ENCODE measurements around the gene TAF6L.
"Not testable (repeated sequence)": the region's sequence is repeated elsewhere in the genome, so short reads cannot be mapped to it uniquely, and the experiment has no call there.

Gene TAF6L

DNA sequence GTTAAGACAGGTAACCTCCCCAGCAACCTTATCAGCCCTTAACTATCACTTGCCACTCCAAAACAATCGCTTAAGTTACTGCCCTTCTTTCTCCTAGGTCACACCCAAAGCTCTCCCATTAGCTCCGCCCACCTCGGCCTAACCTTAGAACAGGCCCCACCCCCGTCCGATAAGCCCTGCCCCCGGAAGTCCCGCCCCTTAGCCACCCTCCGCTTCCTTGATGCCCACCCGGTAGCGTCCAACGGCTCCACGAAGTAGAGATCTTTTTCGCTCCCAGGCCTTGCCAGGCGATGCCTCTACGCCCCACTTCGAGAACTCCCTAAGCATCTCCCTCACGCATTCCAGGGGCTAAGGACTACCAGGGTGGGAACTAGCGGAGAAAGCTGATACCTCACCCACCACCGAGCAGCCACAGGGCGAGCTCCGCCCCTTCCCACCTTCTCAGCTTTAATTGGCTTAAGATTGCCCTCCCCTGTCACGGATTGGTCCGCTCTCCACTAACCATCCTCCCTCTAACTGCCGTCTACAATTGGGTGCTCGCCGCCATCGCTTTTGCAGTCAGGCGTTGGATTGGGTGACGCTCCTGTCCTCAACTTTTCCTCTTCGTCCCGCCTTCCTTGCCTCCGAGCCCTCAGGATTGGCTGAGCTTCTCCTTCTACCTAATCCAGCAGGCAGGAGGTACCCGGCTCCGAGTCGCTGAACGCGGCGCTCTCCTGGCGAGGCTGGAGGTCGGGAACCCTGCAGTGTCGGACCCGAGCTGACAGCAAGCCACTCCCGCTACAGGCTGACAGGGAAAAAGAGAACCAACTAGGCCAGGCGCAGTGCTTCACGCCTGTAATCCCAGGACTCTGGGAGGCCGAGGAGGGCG is 17.2 kb upstream of the TAF6L start, which contains the start of gene ZBTB3:
Gene ZBTB3 (minus strand): TSS at position 425 of the 868 bp plus-strand sequence. CDS start 496 bp downstream, outside the sequence.
- peaks cover 0 to 2% of the 10 kb centered on the region in 2 experiments for H3K36me3 ChIP-seq (ENCODE audit: control insufficient read depth in 1 of 2, insufficient read depth in 2 of 2, low read length in 2 of 2)
- H2BK5ac ChIP-seq (ENCODE audit: low read depth, low read length, poor library complexity): peak within 1 kb of the TSS; percentile 45
- no peak within 1 kb of the TSS for H3K23ac ChIP-seq (ENCODE audit: low read length)
- H2BK120ac ChIP-seq (ENCODE audit: insufficient read depth, low read length, poor library complexity): peak within 1 kb of the TSS; percentile 54
- H3K79me1 ChIP-seq (ENCODE audit: low read length): peaks cover 11% of the 10 kb centered on the region
- peak within 1 kb of the TSS; percentile 87 for H3K4me3 ChIP-seq (ENCODE audit: low read depth, low read length)
- H3K79me2 ChIP-seq (ENCODE audit: control insufficient read depth, insufficient read depth, low read length, poor library complexity): peaks cover 5% of the 10 kb centered on the region
- H2AFZ ChIP-seq (ENCODE audit: insufficient read depth, low read length, poor library complexity): peak within 1 kb of the TSS; percentile 90
- H3K14ac ChIP-seq (ENCODE audit: low read length): peak within 1 kb of the TSS; percentile 83
- peak within 1 kb of the TSS; percentile 77 for H3K27ac ChIP-seq (ENCODE audit: low read depth, low read length)
- DNase-seq: peak; percentile 98 to 99
- H3K4me1 ChIP-seq (ENCODE audit: control insufficient read depth in 1 of 2, insufficient read depth in 2 of 2, low read length in 2 of 2): peaks cover 12 to 18% of the 10 kb centered on the region in 2 experiments
- peak within 1 kb of the TSS; percentile 83 for H3K4me2 ChIP-seq (ENCODE audit: low read length)
- peak within 1 kb of the TSS; percentile 92 for H4K12ac ChIP-seq (ENCODE audit: low read depth, low read length)
- WGBS (ENCODE audit: extremely low coverage, insufficient coverage, insufficient read length): no CpG with 5 or more reads among the region's 47 CpGs
- H3K27me3 ChIP-seq (ENCODE audit: insufficient read depth, low read length): no peaks in the 10 kb centered on the region
- H2AK5ac ChIP-seq (ENCODE audit: low read length): peak within 1 kb of the TSS; percentile 70
- peak within 1 kb of the TSS; percentile 94 for H4K8ac ChIP-seq (ENCODE audit: low read depth, low read length)
- H2BK12ac ChIP-seq (ENCODE audit: low read length): peak within 1 kb of the TSS; percentile 23
- H3K18ac ChIP-seq (ENCODE audit: low read length): peak within 1 kb of the TSS; percentile 55
- peak within 1 kb of the TSS; percentile 73 for H3K4ac ChIP-seq (ENCODE audit: low read depth, low read length)
- peak within 1 kb of the TSS; percentile 85 for H4K91ac ChIP-seq (ENCODE audit: low read depth, low read length)
- H3K9me3 ChIP-seq (ENCODE audit: insufficient read depth, low read depth, low read length): no peaks in the 10 kb centered on the region
- H3K9ac ChIP-seq (ENCODE audit: low read length): peak within 1 kb of the TSS; percentile 77

DNA sequence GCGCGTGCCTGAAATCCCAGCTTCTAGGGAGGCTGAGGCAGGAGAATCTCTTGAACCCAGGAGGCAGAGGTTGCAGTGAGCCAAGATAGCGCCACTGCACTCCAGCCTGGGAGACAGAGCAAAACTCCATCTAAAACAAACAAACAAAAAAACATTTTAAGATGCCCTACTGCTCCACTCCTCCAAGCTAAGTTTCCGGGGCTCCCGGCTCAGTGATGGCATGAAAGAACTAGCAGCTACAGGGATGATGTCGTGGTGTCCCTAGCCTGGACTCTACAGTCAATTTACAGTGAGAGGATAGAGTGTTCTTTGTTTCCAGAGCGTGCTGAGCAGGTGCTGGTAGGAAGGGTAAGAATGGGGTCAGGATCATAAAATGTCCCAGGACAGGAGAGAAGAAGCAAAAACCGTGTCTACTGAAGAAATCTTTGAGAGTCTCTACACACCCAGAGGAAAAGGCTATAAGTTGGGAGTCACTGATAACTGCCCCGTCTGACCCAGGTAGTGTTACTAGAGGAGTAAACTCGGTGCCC is 16.0 kb upstream of the TAF6L start:
- no CpG with 5 or more reads among the region's 10 CpGs for WGBS (ENCODE audit: extremely low coverage, insufficient coverage, insufficient read length)
- H4K91ac ChIP-seq (ENCODE audit: low read depth, low read length): no peak overlapping the region
- DNase-seq: no peak
- H3K4ac ChIP-seq (ENCODE audit: low read depth, low read length): no peak overlapping the region
- peaks cover 11% of the 10 kb centered on the region for H3K79me1 ChIP-seq (ENCODE audit: low read length)
- H2BK12ac ChIP-seq (ENCODE audit: low read length): no peak overlapping the region
- H3K36me3 ChIP-seq (ENCODE audit: control insufficient read depth in 1 of 2, insufficient read depth in 2 of 2, low read length in 2 of 2): peaks cover 0 to 2% of the 10 kb centered on the region in 2 experiments
- H4K12ac ChIP-seq (ENCODE audit: low read depth, low read length): no peak overlapping the region
- peaks cover 5% of the 10 kb centered on the region for H3K79me2 ChIP-seq (ENCODE audit: control insufficient read depth, insufficient read depth, low read length, poor library complexity)
- H3K9me3 ChIP-seq (ENCODE audit: insufficient read depth, low read depth, low read length): no peaks in the 10 kb centered on the region
- no peak overlapping the region for H3K14ac ChIP-seq (ENCODE audit: low read length)
- H3K23ac ChIP-seq (ENCODE audit: low read length): no peak overlapping the region
- H2AFZ ChIP-seq (ENCODE audit: insufficient read depth, low read length, poor library complexity): no peak overlapping the region
- no peak overlapping the region for H3K18ac ChIP-seq (ENCODE audit: low read length)
- H3K4me3 ChIP-seq (ENCODE audit: low read depth, low read length): no peak overlapping the region
- no peak overlapping the region for H2BK5ac ChIP-seq (ENCODE audit: low read depth, low read length, poor library complexity)
- H3K9ac ChIP-seq (ENCODE audit: low read length): no peak overlapping the region
- H3K27me3 ChIP-seq (ENCODE audit: insufficient read depth, low read length): no peaks in the 10 kb centered on the region
- no peak overlapping the region for H3K27ac ChIP-seq (ENCODE audit: low read depth, low read length)
- H3K4me1 ChIP-seq (ENCODE audit: control insufficient read depth in 1 of 2, insufficient read depth in 2 of 2, low read length in 2 of 2): peaks cover 12 to 18% of the 10 kb centered on the region in 2 experiments
- H4K8ac ChIP-seq (ENCODE audit: low read depth, low read length): no peak overlapping the region
- H2BK120ac ChIP-seq (ENCODE audit: insufficient read depth, low read length, poor library complexity): no peak overlapping the region
- H3K4me2 ChIP-seq (ENCODE audit: low read length): no peak overlapping the region
- H2AK5ac ChIP-seq (ENCODE audit: low read length): no peak overlapping the region

DNA sequence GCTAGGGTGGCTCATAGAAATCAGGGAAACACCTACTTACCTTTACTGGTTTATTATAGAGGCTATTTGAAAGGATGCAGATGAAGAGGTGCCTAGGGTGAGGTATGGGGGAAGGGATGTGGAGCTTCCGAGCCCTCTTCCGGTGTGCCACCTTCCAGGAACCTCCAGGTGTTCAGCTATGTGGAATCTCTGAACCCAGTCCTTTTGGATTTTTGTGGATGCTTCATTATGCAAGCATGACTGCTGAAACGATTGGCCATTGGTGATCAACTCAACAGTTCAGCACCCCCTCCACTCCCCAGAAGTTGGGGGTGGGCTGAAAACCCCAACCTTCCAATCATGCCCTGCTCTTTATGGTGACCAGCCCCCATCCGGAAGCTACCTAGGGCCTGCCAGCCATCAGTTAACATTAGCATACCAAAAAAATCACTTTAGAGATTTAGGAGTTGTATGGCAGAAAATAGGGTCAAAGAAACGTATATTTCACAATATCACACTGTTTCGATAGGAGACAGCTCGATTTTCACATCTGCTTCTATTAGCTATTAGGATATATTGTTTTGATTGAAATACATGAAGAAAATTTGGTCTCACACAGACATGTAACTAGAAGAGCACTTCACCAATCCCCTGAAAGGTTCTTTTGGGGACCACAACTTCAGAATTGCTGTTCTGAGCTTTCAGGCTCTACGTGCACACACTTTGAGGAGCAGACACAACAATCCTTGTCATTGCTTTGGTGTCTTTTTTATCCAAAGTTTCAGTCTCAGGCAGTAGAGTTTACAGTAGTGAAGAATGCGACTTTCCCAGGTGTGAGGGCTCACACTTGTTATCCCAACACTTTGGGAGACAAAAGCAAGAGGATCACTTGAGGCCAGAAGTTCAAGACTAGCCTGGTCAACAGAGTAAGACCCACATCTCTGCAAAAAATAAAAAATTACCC is 13.1 kb upstream of the TAF6L start:
- peaks cover 11 to 17% of the 10 kb centered on the region in 2 experiments for H3K4me1 ChIP-seq (ENCODE audit: control insufficient read depth in 1 of 2, insufficient read depth in 2 of 2, low read length in 2 of 2)
- peaks cover 16% of the 10 kb centered on the region for H3K79me1 ChIP-seq (ENCODE audit: low read length)
- no peak overlapping the region for H3K9ac ChIP-seq (ENCODE audit: low read length)
- H3K23ac ChIP-seq (ENCODE audit: low read length): no peak overlapping the region
- no peak overlapping the region for H2BK5ac ChIP-seq (ENCODE audit: low read depth, low read length, poor library complexity)
- DNase-seq: no peak
- no peak overlapping the region for H4K91ac ChIP-seq (ENCODE audit: low read depth, low read length)
- H3K27ac ChIP-seq (ENCODE audit: low read depth, low read length): no peak overlapping the region
- no peak overlapping the region for H2BK12ac ChIP-seq (ENCODE audit: low read length)
- peak overlapping the region; percentile 1 for H3K4me2 ChIP-seq (ENCODE audit: low read length)
- no peaks in the 10 kb centered on the region for H3K27me3 ChIP-seq (ENCODE audit: insufficient read depth, low read length)
- no peaks in the 10 kb centered on the region for H3K36me3 ChIP-seq (ENCODE audit: control insufficient read depth in 1 of 2, insufficient read depth in 2 of 2, low read length in 2 of 2)
- peaks cover 12% of the 10 kb centered on the region for H3K79me2 ChIP-seq (ENCODE audit: control insufficient read depth, insufficient read depth, low read length, poor library complexity)
- no peak overlapping the region for H3K18ac ChIP-seq (ENCODE audit: low read length)
- H3K14ac ChIP-seq (ENCODE audit: low read length): no peak overlapping the region
- WGBS (ENCODE audit: extremely low coverage, insufficient coverage, insufficient read length): no CpG with 5 or more reads among the region's 9 CpGs
- no peak overlapping the region for H2BK120ac ChIP-seq (ENCODE audit: insufficient read depth, low read length, poor library complexity)
- peak overlapping the region; percentile 43 for H4K8ac ChIP-seq (ENCODE audit: low read depth, low read length)
- H4K12ac ChIP-seq (ENCODE audit: low read depth, low read length): no peak overlapping the region
- no peak overlapping the region for H3K4ac ChIP-seq (ENCODE audit: low read depth, low read length)
- H3K4me3 ChIP-seq (ENCODE audit: low read depth, low read length): no peak overlapping the region
- no peak overlapping the region for H2AK5ac ChIP-seq (ENCODE audit: low read length)
- H3K9me3 ChIP-seq (ENCODE audit: insufficient read depth, low read depth, low read length): no peaks in the 10 kb centered on the region
- H2AFZ ChIP-seq (ENCODE audit: insufficient read depth, low read length, poor library complexity): no peak overlapping the region

DNA sequence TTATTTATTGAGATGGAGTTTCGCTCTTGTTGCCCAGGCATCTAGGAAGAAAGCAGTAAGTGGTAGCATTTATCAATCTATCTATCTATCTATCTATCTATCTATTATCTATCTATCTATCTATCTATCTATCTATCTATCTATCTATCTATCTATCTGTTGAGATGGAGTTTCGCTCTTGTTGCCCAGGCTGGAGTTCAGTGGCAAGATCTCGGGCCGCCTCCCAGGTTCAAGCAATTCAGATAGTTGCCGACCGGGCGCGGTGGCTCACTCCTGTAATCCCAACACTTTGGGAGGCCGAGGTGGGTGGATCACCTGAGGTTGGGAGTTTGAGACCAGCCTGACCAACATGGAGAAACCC is 10.3 kb upstream of the TAF6L start:
- H3K79me1 ChIP-seq (ENCODE audit: low read length); H3K9ac ChIP-seq (ENCODE audit: low read length); H3K4me1 ChIP-seq (ENCODE audit: control insufficient read depth in 1 of 2, insufficient read depth in 2 of 2, low read length in 2 of 2); H3K27me3 ChIP-seq (ENCODE audit: insufficient read depth, low read length); H3K36me3 ChIP-seq (ENCODE audit: control insufficient read depth in 1 of 2, insufficient read depth in 2 of 2, low read length in 2 of 2); H3K4me2 ChIP-seq (ENCODE audit: low read length); H2BK120ac ChIP-seq (ENCODE audit: insufficient read depth, low read length, poor library complexity); H3K4ac ChIP-seq (ENCODE audit: low read depth, low read length); H3K4me3 ChIP-seq (ENCODE audit: low read depth, low read length); H3K79me2 ChIP-seq (ENCODE audit: control insufficient read depth, insufficient read depth, low read length, poor library complexity); H3K27ac ChIP-seq (ENCODE audit: low read depth, low read length); H2BK5ac ChIP-seq (ENCODE audit: low read depth, low read length, poor library complexity); H2BK12ac ChIP-seq (ENCODE audit: low read length); H2AK5ac ChIP-seq (ENCODE audit: low read length); H3K9me3 ChIP-seq (ENCODE audit: insufficient read depth, low read depth, low read length); H3K14ac ChIP-seq (ENCODE audit: low read length); H3K18ac ChIP-seq (ENCODE audit: low read length); H2AFZ ChIP-seq (ENCODE audit: insufficient read depth, low read length, poor library complexity); H3K23ac ChIP-seq (ENCODE audit: low read length); H4K12ac ChIP-seq (ENCODE audit: low read depth, low read length): not testable (repeated sequence)
- H4K8ac ChIP-seq (ENCODE audit: low read depth, low read length): peak overlapping the region; percentile 39
- no CpG with 5 or more reads among the region's 9 CpGs for WGBS (ENCODE audit: extremely low coverage, insufficient coverage, insufficient read length)
- H4K91ac ChIP-seq (ENCODE audit: low read depth, low read length): peak overlapping the region; percentile 45
- DNase-seq: peak in 1 of 2 donors; percentile 27
